NCI-H748 treated with DMSO at 0.1 percent for 48 hours (cell line): Measurements from ENCODE around the gene NUDT2.
A peak's percentile ranks its signal among the peaks of the same experiment; 100 is the strongest.

ENCODE experiments used
- DNase-seq: peaks from one replicate; lab custom pipeline; 2025; lab: John Stamatoyannopoulos, UW

NUDT2 gene

GRCh38 chr9:34370970-34371880 is 41.9 kb downstream of the NUDT2 start:
- DNase-seq: no peak

DNA sequence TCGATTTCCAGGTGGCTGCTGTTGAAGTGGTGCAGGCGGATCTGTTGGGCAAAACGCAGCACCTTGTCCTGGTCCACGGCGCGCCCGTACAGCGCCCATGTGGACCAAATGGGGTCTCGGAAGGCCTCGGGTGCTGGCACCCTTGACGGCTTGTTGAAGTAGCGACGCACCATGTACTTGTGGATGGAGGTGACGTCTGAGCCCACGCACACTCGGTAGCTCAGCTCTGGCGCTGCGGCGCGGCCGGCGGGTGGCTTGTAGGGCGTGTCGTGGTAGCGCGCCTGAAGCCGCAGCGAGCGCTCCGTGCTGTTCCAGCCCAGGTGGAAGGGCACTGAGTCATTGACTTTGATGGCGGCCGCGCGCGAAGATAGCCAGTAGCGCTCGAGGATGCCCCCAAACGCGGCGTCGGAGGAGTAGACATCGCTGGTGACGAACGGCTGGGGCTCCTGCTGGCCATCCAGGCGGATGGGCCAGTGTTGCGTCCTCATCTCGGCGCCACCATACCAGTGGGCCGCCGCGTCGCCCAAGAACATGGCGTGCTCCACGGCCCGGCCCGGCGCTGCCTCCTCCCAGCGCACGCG is 42.6 kb downstream of the NUDT2 start:
- DNase-seq: no peak

DNA sequence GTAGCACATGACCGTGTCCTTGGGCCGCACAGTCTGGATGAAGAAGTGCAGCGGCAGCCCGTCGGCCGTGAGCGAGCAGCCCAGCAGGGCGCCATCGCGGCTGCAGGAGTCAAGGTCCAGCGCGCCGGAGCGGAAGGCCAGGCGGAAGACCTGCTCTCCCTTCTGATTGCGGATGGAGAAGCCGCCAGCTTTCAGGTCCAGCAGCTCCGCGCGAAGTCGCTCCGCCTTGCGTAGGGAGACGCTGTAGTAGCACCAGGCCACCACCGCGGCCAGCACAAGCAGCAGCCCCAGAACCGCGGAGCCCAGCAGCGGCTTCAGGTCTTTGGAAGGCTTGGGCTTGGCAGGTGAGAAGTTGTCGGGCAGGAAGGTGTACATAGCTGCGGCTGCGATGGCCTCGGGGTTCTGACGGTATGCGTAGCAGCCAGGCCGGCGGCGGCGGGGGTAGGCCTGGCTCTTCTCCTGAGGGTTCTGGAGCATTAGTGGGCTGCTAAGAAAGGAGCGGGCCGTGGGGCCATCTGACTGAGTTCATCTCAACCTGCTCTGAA is 43.2 kb downstream of the NUDT2 start:
- no peak for DNase-seq

DNA sequence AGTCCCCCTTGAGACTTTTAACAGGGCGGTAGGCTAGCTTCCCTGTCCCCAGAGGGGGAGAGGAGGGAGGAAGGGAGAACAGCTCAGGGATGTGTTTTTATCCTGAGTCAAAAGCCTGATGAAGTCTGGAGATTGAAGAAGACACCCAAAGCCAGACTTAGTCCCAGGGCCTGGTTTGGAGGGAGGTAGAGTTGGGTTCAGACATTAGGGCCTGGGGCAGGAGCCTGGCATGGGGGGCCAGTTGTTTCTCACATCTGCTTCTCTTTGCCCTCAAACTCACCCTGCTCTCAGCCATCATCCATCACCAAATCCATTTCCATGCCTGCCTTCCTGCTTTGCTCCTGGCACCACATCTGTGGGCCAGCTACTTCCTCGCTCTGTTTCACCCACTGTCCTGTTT is 44.4 kb downstream of the NUDT2 start:
- no peak for DNase-seq

DNA sequence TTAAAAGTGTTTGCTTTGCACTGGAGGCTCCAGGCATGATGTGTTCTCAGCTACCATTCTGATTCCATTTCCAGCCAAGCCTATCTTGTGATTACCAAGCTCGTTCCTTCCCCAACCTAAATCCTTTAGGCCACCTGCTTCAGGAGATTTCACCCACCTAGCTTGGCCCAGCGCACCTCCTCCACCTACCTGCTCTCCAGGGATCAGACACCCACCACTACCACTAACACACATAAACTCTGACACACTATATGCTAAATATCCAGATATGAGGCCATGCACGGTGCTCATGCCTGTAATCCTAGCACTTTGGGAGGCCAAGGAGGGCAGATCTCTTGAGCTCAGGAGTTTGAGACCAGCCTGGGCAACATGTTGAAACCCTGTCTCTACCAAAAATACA is 45.0 kb downstream of the NUDT2 start:
- no peak for DNase-seq

DNA sequence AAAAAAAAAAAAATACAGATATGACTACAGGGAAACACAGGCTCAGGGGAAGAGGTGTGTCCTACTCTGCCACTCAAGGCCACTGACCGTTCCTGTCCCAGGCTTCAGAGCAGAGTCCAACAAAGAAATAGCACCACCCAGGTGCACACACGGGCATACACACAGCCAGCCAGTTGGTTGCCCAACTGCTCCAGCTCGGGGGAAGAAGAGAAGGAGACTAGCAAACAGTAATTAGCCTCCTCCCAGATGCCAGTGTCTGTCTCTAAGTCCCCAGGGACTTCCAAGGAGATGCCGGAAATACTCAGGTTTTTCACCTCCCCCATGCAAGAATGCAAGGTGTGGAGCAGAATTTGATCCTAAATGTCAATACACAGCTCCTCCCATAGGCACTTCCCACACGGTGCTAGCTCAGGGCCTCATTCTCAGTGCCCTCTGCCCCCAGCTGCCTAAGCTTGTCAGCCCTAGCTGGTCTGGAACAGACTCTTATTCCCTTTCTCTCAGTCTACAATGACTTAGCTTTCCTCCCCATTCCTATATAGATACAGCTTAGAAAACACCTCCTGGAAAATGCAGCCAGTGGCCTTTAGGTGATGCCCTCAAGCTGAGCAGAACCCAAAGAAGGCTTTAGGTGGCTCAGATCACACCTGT is 45.7 kb downstream of the NUDT2 start:
- DNase-seq: no peak

DNA sequence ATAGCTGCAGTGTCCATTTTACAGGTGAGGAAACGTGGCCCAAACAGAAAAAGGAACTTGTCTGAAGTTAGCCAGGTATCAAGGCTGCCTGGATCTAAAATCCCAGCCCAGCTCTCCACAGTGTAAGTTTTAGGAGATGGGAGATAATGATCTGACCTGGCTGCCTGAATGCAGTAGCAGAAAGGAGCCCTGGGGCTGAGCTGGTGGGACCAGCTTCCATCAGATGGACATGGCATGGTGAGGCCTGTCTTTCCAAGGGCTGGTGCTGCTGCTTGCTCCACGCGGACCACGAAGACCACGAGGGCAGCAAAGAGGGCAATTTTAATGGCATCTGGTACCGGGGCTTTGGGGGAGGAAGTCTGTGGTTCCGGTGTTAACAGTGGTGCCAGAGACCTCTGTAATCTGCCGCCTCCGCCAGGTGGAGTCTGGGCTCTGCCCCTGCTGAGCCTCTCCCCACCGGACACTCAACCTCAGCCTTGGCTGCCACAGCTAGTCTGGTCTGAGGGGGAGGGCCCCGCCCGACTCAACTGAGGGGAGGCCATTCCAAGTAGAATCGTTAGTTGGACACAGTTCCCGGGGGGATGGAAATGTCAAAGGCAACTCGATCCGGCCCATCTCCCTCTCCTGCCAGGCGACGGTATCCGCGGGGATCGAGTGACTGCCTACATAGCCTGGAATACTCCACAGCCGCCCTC is 46.7 kb downstream of the NUDT2 start:
- DNase-seq: peak; percentile 17

DNA sequence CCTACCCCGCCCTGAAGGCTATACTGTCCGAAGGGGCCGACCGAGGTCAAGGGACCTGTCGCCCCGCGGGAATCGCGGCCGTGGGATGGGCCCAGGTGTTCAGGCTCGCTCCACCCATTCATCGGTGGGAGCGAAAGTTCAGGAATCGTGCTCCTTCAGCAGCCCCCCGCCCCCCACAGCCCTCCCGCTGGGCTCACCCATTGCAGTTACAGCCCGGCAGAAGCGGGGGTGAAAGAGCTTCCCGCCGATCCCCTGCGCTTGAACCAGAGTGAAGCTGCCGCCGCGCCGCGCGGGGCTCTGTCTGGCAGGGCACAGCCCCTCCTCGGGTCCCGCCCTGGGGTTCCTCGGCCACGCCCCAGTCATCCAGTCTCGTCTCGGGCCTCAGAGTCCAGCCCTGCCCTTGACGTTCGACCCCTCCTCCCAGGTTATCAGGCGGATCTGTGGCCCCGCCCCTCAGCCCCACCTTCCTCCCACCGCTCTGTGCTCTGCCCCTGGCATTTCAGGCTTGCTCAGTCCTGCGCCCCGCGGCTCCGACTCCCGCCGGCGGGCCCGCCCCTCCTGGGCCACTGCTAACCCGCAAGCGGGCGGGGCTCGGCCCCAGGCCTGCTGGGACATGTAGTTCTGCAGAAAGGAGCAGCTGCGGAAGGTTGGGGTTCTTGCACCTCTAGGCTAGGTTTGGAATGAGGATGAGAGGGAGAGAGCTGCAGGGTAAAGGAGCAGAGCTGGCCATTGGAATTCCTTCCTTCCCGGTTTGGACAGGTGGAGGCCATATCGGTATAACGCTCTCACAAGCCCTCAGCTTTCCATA is 47.4 kb downstream of the NUDT2 start, which contains the start of gene MYORG:
MYORG (minus strand) TSS at position 303 of the 808 bp plus-strand sequence. CDS start 3,955 bp downstream, outside the sequence.
- DNase-seq: peak; percentile 98

DNA sequence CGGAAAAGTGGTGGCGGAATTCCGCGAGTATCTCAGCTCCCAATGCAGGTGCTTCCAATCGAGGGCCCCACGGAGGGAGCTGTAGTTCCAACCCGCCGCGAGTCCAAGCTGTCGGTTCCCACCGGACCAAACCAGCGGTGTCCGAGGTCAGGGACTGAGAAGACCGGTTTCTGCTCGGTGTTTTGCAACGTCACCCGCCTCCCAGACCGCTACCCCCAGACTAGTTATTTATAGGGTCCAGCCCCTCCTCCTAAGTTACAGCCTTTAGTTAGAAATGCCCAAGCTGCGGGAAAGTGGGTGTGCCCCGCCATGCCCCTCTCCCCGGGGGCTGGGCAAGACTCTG is 48.0 kb downstream of the NUDT2 start:
- no peak for DNase-seq

DNA sequence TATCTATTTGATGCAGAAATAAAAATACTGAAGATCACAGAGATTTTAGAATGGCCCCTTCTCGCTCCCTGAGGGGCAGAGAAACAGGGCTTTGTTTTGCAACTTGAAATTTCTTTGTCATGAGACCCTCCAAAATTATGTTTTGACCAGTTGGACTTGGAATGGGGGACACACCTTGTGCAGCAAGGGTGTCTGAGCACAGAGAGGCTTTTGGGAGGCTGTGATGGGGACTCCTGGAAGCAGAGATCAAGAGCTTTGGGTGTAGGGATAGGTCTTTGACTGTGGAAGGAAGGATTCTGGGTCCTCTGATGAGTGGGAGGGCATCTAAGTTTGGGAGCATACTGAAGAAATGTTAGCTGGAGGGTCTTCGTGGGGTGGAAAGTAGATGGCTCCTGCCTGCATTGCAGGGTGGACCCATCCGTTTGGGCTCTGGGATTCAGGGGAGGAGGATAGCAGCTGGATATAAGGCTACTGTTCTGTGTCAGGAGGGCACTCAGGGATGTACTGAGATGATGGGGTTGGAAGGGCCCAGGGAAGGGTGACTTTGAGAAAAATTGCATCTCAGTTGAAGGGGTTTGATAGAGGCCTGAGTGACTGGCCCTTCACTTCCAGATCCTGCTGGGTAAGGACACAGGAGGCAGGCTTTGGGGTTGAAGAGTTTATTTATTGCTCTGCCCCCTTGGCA is 49.1 kb downstream of the NUDT2 start:
- DNase-seq: no peak

DNA sequence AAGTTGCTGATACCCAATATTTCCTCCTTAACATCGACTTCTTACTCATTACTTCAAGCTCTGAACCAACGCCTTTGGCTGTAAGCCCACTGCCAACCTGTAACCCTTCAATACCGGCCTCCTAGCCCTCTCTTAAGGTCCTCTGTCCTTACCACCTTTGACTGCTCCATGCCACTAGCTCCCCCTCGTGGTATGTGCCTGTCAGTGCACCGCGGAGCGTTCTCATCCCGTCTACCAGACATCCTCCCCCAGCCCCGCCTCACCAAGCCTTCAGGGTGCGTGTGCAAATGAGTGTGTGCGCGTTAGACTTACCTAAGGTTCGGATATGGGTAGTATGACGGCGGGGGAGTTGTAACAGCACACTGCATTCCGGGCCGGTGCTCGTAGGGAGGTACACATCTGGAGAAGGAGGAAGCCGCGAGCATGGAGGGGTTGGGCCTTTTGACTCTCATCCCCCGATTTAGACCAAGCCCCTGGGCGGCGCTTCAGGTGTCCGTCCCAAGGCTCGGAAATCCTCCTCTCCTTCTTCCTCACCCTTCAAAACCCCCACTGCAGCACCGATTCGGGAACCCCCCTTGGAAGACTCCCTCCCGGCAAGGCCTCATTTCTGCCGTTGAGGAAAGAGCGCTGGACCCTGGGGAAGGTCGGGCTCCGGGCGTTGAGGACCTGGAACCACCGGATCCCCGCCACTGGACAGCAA is 50.1 kb downstream of the NUDT2 start:
- peak; percentile 93 for DNase-seq

- peak; percentile 50 for DNase-seq
Observed at GRCh38 chr9:34380034-34380510, 50.7 kb downstream of the NUDT2 start.

DNA sequence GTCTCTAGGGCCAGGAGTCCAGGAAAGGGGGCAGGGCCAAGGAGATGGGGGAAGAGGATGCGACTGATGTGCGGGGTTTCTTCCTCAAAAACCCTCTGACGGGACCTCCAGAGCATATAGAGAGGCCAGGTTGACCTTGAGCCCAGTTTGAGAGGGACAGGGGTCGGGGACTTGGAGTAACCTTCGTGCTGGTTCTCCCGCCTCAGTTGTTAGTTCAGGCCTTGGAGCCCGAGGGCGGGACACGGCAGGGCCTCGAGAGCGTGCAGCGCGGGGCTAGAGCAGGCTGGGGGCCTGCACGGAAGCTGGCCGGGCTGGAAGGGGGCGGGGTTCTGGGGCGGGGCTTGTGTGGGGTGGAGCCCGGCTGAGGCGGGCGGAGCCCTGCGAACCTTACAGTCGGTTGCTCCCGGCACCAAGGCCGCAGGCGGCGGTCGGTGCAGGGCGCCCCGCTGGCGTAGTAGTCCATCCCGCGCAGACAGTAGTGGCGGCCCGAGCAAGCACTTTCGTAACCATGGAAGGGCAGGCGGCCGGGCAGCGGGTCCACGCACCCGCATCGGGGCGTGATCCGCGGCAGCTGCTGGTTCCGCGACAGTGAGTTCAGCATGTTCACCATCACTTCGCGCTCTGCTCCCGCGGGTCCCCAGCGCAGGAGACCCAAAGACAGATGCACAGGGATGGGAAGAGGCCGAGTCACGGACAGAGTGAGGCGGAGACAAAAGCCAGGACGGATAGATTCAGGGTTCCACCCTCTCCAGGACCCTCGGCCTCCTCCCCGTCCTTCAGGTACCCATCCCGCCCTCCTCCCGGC is 51.3 kb downstream of the NUDT2 start:
- DNase-seq: peak; percentile 78

DNA sequence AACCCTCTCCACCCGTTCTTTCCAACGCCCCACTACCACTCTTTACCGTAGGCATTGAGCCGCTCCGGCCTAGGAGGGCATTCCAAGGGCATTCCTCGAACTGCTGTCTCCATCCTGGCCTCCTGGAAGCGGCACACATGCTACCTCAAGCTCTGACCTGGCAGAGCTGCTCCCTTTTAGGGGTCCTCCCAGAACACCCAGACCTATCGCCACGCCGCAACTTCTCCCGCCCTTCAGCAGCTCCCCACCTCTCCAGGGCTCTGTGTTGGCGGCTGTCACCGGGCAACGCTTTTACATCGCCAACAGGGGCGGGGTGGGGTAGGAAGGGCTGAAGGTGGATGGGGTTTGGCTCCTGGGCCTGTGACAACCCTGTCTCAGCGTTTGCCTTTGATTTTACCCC is 52.0 kb downstream of the NUDT2 start:
- DNase-seq: peak; percentile 48

GRCh38 chr9:34382054-34382453 is 52.7 kb downstream of the NUDT2 start:
- DNase-seq: no peak

DNA sequence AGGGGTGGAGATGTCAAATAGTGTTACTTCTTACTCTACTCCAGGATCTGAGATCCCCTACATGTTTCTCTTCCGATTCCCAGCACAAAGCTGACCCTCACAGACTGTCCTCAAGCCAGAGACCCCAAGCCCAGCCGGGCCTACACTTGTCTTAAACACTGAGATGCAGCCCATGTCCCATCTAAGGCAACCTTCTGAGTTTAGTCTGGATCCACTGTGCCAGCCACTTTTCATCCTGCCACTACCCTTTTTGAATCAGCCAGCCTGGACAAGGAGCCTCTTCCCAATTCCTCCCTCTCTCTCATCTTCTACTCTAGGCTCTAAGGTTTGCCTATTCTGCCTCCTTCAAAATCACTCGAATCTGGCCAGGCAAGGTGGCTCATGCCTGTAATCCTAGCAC is 53.5 kb downstream of the NUDT2 start:
- no peak for DNase-seq

- no peak for DNase-seq
Observed at GRCh38 chr9:34383904-34384303, 54.5 kb downstream of the NUDT2 start.

DNA sequence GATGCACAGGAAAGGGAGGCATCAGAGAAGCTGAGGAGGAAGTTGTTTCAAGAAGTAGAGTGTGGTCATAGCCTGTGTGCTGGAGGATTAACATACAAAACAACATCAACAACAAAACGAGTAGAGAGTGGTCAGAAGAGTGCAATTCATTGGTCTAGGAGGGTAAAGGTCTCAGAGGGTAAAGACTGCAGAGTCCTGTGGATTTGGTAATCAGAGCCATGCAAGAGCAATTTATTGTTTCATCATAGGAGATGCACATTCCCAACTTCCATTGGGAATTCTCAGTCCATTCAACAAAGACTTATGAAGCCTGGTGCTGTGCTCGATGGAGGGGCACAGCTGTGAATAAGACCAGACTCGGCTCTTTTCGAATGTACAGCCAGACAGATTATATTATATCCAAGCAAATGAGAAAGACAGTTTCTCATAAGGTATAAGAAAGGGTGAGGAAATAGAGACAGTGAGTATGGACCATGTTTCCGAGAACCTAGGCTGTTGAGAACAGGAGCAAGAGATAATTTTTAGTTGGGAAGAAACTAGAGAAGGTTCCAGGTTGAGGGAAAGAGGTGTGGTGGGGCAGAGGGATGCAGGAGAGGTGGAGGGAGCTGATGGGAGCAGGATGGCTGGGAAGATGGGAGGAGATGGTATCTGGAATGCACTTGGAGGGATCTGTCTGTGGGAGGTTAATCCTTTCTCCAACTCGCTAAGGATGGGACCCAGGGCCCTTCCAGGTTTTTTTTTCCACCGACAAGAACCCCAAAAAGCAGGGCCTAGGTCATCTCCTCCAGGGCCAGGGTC is 55.2 kb downstream of the NUDT2 start:
- DNase-seq: no peak
